SK-N-SH (cell line): Measurements from ENCODE around the gene RAB12. TPM values are rescaled to one million over a fixed set of nuclear protein-coding genes. Genes with fewer than 3 reads are reported as not detected.

Experiments used
- CTCF ChIA-PET: fragments of 300-600, 350-600 bp; formaldehyde crosslinking; extraction: SDS; loops from one replicate; lab custom pipeline; 2021; lab: Yijun Ruan, JAX
- POLR2A ChIA-PET: fragments of 350-600 bp; sonication (Branson Sonifier 250); formaldehyde crosslinking; extraction: SDS; loops from one replicate; lab custom pipeline; 2020; ENCODE audit warnings: antibody characterized with exemption, inconsistent platforms; lab: Yijun Ruan, JAX
- DNase-seq: peaks from one replicate; pipeline ENCODE4 v3.0.0; 2012
- H2AFZ ChIP-seq: fragments of 200-600 bp; sonication (generic); 2 replicates; pipeline ENCODE4 v1.8.1; 2016; ENCODE audit warnings: antibody characterized with exemption, mild to moderate bottlenecking, low read depth
- H3F3A ChIP-seq: fragments of 200-600 bp; sonication (generic); replicated peaks from 2 replicates; pipeline ENCODE3; 2016; ENCODE audit warnings: antibody characterized with exemption, mild to moderate bottlenecking; ENCODE audit not compliant: insufficient read depth
- H3K27ac ChIP-seq, 2 experiments: fragments of 200-500 bp in 1 of 2; fragments of 200-600 bp in 1 of 2; sonication (Bioruptor generic) in 1 of 2; sonication (generic), shearing (Covaris generic) in 1 of 2; 2 replicates each; pipeline versions ENCODE4 v1.5.1 to v1.6.1; 2014 to 2016; ENCODE audit warnings: low read depth in 2 of 2, inconsistent platforms in 1 of 2, low read length in 1 of 2, mild to moderate bottlenecking in 1 of 2, mixed read lengths in 1 of 2
- H3K27me3 ChIP-seq: fragments of 200-600 bp; sonication (generic), shearing (Covaris generic); 2 replicates; pipeline ENCODE4 v1.6.1; 2016; ENCODE audit warnings: mixed run types; ENCODE audit not compliant: insufficient read depth
- H3K36me3 ChIP-seq, 2 experiments: fragments of 200-500 bp in 1 of 2; fragments of 200-600 bp in 1 of 2; sonication (Bioruptor generic) in 1 of 2; sonication (generic) in 1 of 2; replicated peaks in 1 of 2; 2 replicates each; pipeline versions ENCODE3 to v1.5.1; 2014 to 2016; ENCODE audit warnings: low read length in 1 of 2, mild to moderate bottlenecking in 1 of 2; ENCODE audit not compliant: insufficient read depth in 2 of 2, control insufficient read depth in 1 of 2
- H3K4me1 ChIP-seq, 2 experiments: fragments of 200-500 bp in 1 of 2; fragments of 200-600 bp in 1 of 2; sonication (Bioruptor generic) in 1 of 2; sonication (generic), shearing (Covaris generic) in 1 of 2; 2 replicates each; pipeline versions ENCODE4 v1.5.1 to v1.6.1; 2014 to 2016; ENCODE audit warnings: low read depth in 1 of 2, low read length in 1 of 2, mixed run types in 1 of 2; ENCODE audit not compliant: insufficient read depth in 2 of 2, control insufficient read depth in 1 of 2
- H3K4me2 ChIP-seq: fragments of 200-600 bp; sonication (generic), shearing (Covaris generic); 2 replicates; pipeline ENCODE4 v1.6.1; 2017; ENCODE audit warnings: mixed run types
- H3K4me3 ChIP-seq, 2 experiments: fragments of 200-500 bp in 1 of 2; fragments of 200-600 bp in 1 of 2; sonication (Bioruptor generic) in 1 of 2; sonication (generic), shearing (Covaris generic) in 1 of 2; 2 replicates each; pipeline versions ENCODE4 v1.5.1 to v1.8.1; 2014 to 2016; ENCODE audit warnings: low read depth in 2 of 2, inconsistent platforms in 1 of 2, low read length in 1 of 2, mild to moderate bottlenecking in 1 of 2, mixed read lengths in 1 of 2, moderate library complexity in 1 of 2
- H3K79me2 ChIP-seq: fragments of 200-600 bp; sonication (generic); 2 replicates; pipeline ENCODE4 v1.8.1; 2017; ENCODE audit warnings: mild to moderate bottlenecking; ENCODE audit not compliant: insufficient read depth
- H3K9ac ChIP-seq: fragments of 200-600 bp; sonication (generic); 2 replicates; pipeline ENCODE4 v1.6.1; 2017; ENCODE audit warnings: mixed run types
- H3K9me2 ChIP-seq: fragments of 200-600 bp; sonication (generic); 2 replicates; pipeline ENCODE4 v1.6.1; 2017; ENCODE audit warnings: mixed run types
- H3K9me3 ChIP-seq: fragments of 200-600 bp; sonication (generic); 2 replicates; pipeline ENCODE4 v1.6.1; 2017; ENCODE audit warnings: mixed run types, mild to moderate bottlenecking, moderate library complexity
- H4K20me1 ChIP-seq: fragments of 200-600 bp; sonication (generic); 2 replicates; pipeline ENCODE4 v1.6.1; 2017; ENCODE audit warnings: mild to moderate bottlenecking, mixed run types; ENCODE audit not compliant: insufficient read depth
- CTCF ChIP-seq: fragments of 200-600 bp; sonication (generic); IDR thresholded peaks from 2 replicates; pipeline ENCODE4 v1.6.1; 2017; ENCODE audit warnings: antibody characterized with exemption, mild to moderate bottlenecking, moderate library complexity
- ELF1 ChIP-seq: IDR thresholded peaks from 2 replicates; pipeline ENCODE4 v1.4.0; 2012
- EZH2phosphoT487 ChIP-seq: fragments of 200-600 bp; sonication (generic); IDR thresholded peaks from 2 replicates; pipeline ENCODE4 v1.6.1; 2017; ENCODE audit warnings: low read depth, mixed run types, mild to moderate bottlenecking, antibody characterized with exemption, moderate library complexity, borderline replicate concordance
- FOSL2 ChIP-seq: IDR thresholded peaks from 2 replicates; pipeline ENCODE4 v1.4.0; 2012; ENCODE audit warnings: low read depth, mild to moderate bottlenecking, moderate library complexity, borderline replicate concordance
- FOXJ3 ChIP-seq: sonication (generic); formaldehyde crosslinking; IDR thresholded peaks from 2 replicates; pipeline ENCODE4 v1.5.1; 2020; ENCODE audit warnings: mild to moderate bottlenecking, missing genetic modification reagents
- FOXM1 ChIP-seq: IDR thresholded peaks from 2 replicates; pipeline ENCODE4 v1.4.0; 2012; ENCODE audit warnings: low read depth, mild to moderate bottlenecking
- GATA2 ChIP-seq: sonication (generic); formaldehyde crosslinking; IDR thresholded peaks from 2 replicates; pipeline ENCODE4 v1.5.0; 2020; ENCODE audit warnings: mild to moderate bottlenecking, missing genetic modification reagents
- JUND ChIP-seq: IDR thresholded peaks from 2 replicates; pipeline ENCODE4 v1.4.0; 2012
- MEF2A ChIP-seq: IDR thresholded peaks from 2 replicates; pipeline ENCODE4 v1.4.0; 2012; ENCODE audit warnings: low read depth, borderline replicate concordance
- MXI1 ChIP-seq: IDR thresholded peaks from 2 replicates; pipeline ENCODE4 v1.6.1; 2012; ENCODE audit warnings: mild to moderate bottlenecking, low read depth, low read length, improper control_type of control experiment
- NFIC ChIP-seq: IDR thresholded peaks from 2 replicates; pipeline ENCODE4 v1.4.0; 2012; ENCODE audit warnings: borderline replicate concordance
- NRF1 ChIP-seq: IDR thresholded peaks from 2 replicates; pipeline ENCODE4 v1.6.1; 2012; ENCODE audit warnings: low read depth, mild to moderate bottlenecking, low read length
- PBX3 ChIP-seq: IDR thresholded peaks from 2 replicates; pipeline ENCODE4; 2012
- RAD21 ChIP-seq: IDR thresholded peaks from 2 replicates; pipeline ENCODE4 v1.6.1; 2012; ENCODE audit warnings: mild to moderate bottlenecking, low read length
- RCOR1 ChIP-seq: fragments of 150-350 bp; IDR thresholded peaks from 2 replicates; pipeline ENCODE4 v1.6.1; 2017; ENCODE audit warnings: antibody characterized with exemption, low read length
- RFX5 ChIP-seq: IDR thresholded peaks from 2 replicates; pipeline ENCODE4 v1.6.1; 2012; ENCODE audit warnings: mild to moderate bottlenecking, improper control_type of control experiment, low read length
- RXRA ChIP-seq: IDR thresholded peaks from 2 replicates; pipeline ENCODE4 v1.4.0; 2012; ENCODE audit warnings: low read depth, mild to moderate bottlenecking, borderline replicate concordance
- SIN3A ChIP-seq: IDR thresholded peaks from 2 replicates; pipeline ENCODE4 v1.6.1; 2012; ENCODE audit warnings: low read depth, mild to moderate bottlenecking, low read length, moderate library complexity, borderline replicate concordance
- SMC3 ChIP-seq: IDR thresholded peaks from 2 replicates; pipeline ENCODE4 v1.6.1; 2012; ENCODE audit warnings: low read depth, low read length, improper control_type of control experiment
- TCF12 ChIP-seq: IDR thresholded peaks from 2 replicates; pipeline ENCODE4 v1.4.0; 2012
- USF1 ChIP-seq: IDR thresholded peaks from 2 replicates; pipeline ENCODE4 v1.4.0; 2012; ENCODE audit warnings: low read depth, borderline replicate concordance
- YY1 ChIP-seq: IDR thresholded peaks from 2 replicates; pipeline ENCODE4 v1.4.0; 2012; ENCODE audit warnings: low read depth, mild to moderate bottlenecking
- ZBTB33 ChIP-seq: IDR thresholded peaks from 2 replicates; pipeline ENCODE4 v1.4.0; 2012; ENCODE audit warnings: low read depth, borderline replicate concordance
- WGBS: methylation state at CpG from one replicate; pipeline ENCODE4 v1.1.6; 2017; ENCODE audit warnings: low lambda C conversion rate; 5-methylcytosine and 5-hydroxymethylcytosine counted together
- polyA plus RNA-seq, 3 experiments: library from polyadenylated mRNA; depleted of rRNA; stranded (reverse); fragments of >200 nt; gene quantifications; 2 replicates each; pipeline ENCODE4 v1.2.3, GENCODE V29; 2012

RAB12 gene
- polyA plus RNA-seq, 1 of the 3 experiments (the other 2 are of a cell fraction), result 11.0 TPM

GRCh38 chr18:8659609-8660242 lies 50.5 kb downstream of the RAB12 start:
- ChIA-PET POLR2A (no interaction called here), CTCF (interaction anchor here (1.0 to 11.7 kb wide), 3 partner anchors 327 to 857 kb away, joined by 3 to 266 read pairs (median 3); no protein-coding TSS in a partner anchor)
- no peak for DNase-seq

GRCh38 chr18:8660316-8660715 lies 51.1 kb downstream of the RAB12 start:
- Histone ChIP-seq H4K20me1 (no peaks in the 10 kb centered on the region), H3K9me2 (no peaks in the 10 kb centered on the region), H3K4me2 (no peak overlapping the region), H3K4me3 (no peak overlapping the region), H3K79me2 (no peaks in the 10 kb centered on the region), H2AFZ (no peak overlapping the region; the same call in 1 of the 2 replicates), H3K27ac (no peak overlapping the region), H3K9ac (no peak overlapping the region), H3K9me3 (no peaks in the 10 kb centered on the region), H3F3A (peaks cover 4% of the 10 kb centered on the region), H3K27me3 (no peaks in the 10 kb centered on the region), H3K4me1 (peaks cover 15 to 23% of the 10 kb centered on the region in 2 experiments; a peak in 2 of 4 replicates), H3K36me3 (no peaks in the 10 kb centered on the region)
- TF ChIP-seq GATA2 (CRISPR knock-in tag), result no peak
- no peak for TF ChIP-seq ELF1
- no peak for TF ChIP-seq JUND
- TF ChIP-seq TCF12, result no peak
- TF ChIP-seq RFX5, result no peak
- no peak for TF ChIP-seq EZH2phosphoT487
- TF ChIP-seq YY1, result no peak
- TF ChIP-seq ZBTB33, result no peak
- TF ChIP-seq RAD21, result no peak
- no peak for TF ChIP-seq SMC3
- no peak for TF ChIP-seq RXRA
- TF ChIP-seq SIN3A, result no peak
- no peak for TF ChIP-seq NRF1
- TF ChIP-seq CTCF, result no peak
- no peak for TF ChIP-seq FOXJ3 (CRISPR knock-in tag)
- no peak for TF ChIP-seq FOXM1
- TF ChIP-seq PBX3, result no peak
- no peak for TF ChIP-seq RCOR1
- no peak for TF ChIP-seq FOSL2
- no peak for TF ChIP-seq USF1
- 82% methylated on average over 5 of the region's 5 CpGs for WGBS
- CTCF ChIA-PET, result interaction anchor here (1.0 to 11.7 kb wide), 3 partner anchors 327 to 856 kb away, joined by 3 to 266 read pairs (median 3); no protein-coding TSS in a partner anchor
- DNase-seq, result no peak
- POLR2A ChIA-PET, result no interaction called here

More at GRCh38 chr18:8659609-8660242, 50.5 kb downstream of the RAB12 start:
- H2AFZ ChIP-seq, result no peak overlapping the region
- no peaks in the 10 kb centered on the region for H3K27me3 ChIP-seq
- H3K4me1 ChIP-seq, result peaks cover 9 to 23% of the 10 kb centered on the region in 2 experiments; a peak in 1 of 4 replicates
- H3K79me2 ChIP-seq, result no peaks in the 10 kb centered on the region
- no peaks in the 10 kb centered on the region for H3K9me2 ChIP-seq
- H3K27ac ChIP-seq, result no peak overlapping the region
- no peak overlapping the region for H3K9ac ChIP-seq
- H3K4me2 ChIP-seq, result no peak overlapping the region
- 94% methylated on average over 30 of the region's 36 CpGs for WGBS
- H3K9me3 ChIP-seq, result no peaks in the 10 kb centered on the region
- H3K4me3 ChIP-seq, result no peak overlapping the region
- H4K20me1 ChIP-seq, result no peaks in the 10 kb centered on the region
- no peak for TF ChIP-seq MXI1
- no peak for TF ChIP-seq SMC3
- no peak for TF ChIP-seq FOXJ3 (CRISPR knock-in tag)
- TF ChIP-seq MEF2A, result no peak
- no peak for TF ChIP-seq SIN3A
- TF ChIP-seq NFIC, result no peak
- no peak for TF ChIP-seq EZH2phosphoT487
- no peak for TF ChIP-seq RCOR1
- TF ChIP-seq FOSL2, result no peak
- no peak for TF ChIP-seq RAD21
- no peak for TF ChIP-seq TCF12
- TF ChIP-seq, all 33 proteins: peak for 0
- Histone ChIP-seq H3K36me3 (no peaks in the 10 kb centered on the region), H3F3A (no peaks in the 10 kb centered on the region)
